Lower lobe of right lung (tissue), 2 donors: ENCODE results near the gene PRRT1B. TPM values are rescaled to one million over a fixed set of nuclear protein-coding genes. Genes with fewer than 3 reads are reported as not detected.

ENCODE experiments used
- ATAC-seq, 2 donors: fragments of 200-7000 bp; cut with Tn5 transposase; one replicate each; pipeline ENCODE4 v1.9.1; 2020 to 2022; ENCODE audit warnings: mild to moderate bottlenecking in 2 of 2, moderate library complexity in 2 of 2
- DNase-seq: peaks from one replicate; pipeline ENCODE4 v3.0.0-alpha.2; 2020
- H3K27ac ChIP-seq: fragments of 200-600 bp; one replicate; pipeline ENCODE4 v1.8.0; 2022
- H3K27me3 ChIP-seq: fragments of 200-600 bp; one replicate; pipeline ENCODE4 v1.8.0; 2022; ENCODE audit warnings: low read depth
- H3K36me3 ChIP-seq: fragments of 200-600 bp; one replicate; pipeline ENCODE4 v1.8.0; 2022; ENCODE audit warnings: mild to moderate bottlenecking
- H3K4me1 ChIP-seq: fragments of 200-600 bp; one replicate; pipeline ENCODE4 v1.8.0; 2022
- H3K4me3 ChIP-seq: fragments of 200-600 bp; one replicate; pipeline ENCODE4 v1.8.0; 2022; ENCODE audit warnings: mild to moderate bottlenecking
- H3K9me3 ChIP-seq: fragments of 200-600 bp; one replicate; pipeline ENCODE4 v1.8.0; 2022
- intact Hi-C: fragments of 100-400 bp; cut with DNase I; formaldehyde crosslinking; loops from one replicate; pipeline ENCODE4 v1.11.0; 2022
- total RNA-seq: library from RNA; stranded (reverse); fragmentation: NEBNext Ultra II Directional; extraction: Animal tissue kit (Norgen Biotek cat#: 25700); gene quantifications from one replicate; pipeline ENCODE4 v1.2.1, GENCODE V29; 2021
- TF ChIP-seq, protein P1 (sequence below): fragments of 200-600 bp; IDR thresholded peaks from one replicate; pipeline ENCODE4 v1.8.0; 2022; ENCODE audit warnings: antibody characterized with exemption, mild to moderate bottlenecking
- donor health status: DM: no; HTN: yes; CAD: no; lungs with severe emphysema.

The PRRT1B gene
- total RNA-seq, 1 donor from 2014 or later: 6.3 TPM

DNA sequence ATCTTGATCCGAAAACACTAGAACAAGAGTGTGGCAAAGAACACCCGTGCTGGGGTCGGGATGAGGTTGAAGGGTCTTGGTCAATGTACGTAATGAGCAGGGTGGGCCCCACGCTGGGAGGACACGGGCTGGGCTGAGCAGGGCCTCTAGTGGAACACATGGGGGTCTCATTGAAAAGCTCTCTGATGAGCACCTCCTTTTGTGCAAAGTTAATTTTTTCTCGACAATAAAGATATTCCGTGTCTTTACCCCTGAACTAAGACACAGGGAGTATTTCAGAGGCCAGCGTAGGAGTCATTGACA, 22.3 kb upstream of the PRRT1B start:
- H3K4me3 ChIP-seq: no peak overlapping the region
- DNase-seq: no peak
- no peaks in the 10 kb centered on the region for H3K4me1 ChIP-seq
- no peaks in the 10 kb centered on the region for H3K9me3 ChIP-seq
- H3K27me3 ChIP-seq: no peaks in the 10 kb centered on the region
- intact Hi-C loops: no loop called here
- H3K27ac ChIP-seq: no peak overlapping the region
- TF ChIP-seq, protein P1, sequence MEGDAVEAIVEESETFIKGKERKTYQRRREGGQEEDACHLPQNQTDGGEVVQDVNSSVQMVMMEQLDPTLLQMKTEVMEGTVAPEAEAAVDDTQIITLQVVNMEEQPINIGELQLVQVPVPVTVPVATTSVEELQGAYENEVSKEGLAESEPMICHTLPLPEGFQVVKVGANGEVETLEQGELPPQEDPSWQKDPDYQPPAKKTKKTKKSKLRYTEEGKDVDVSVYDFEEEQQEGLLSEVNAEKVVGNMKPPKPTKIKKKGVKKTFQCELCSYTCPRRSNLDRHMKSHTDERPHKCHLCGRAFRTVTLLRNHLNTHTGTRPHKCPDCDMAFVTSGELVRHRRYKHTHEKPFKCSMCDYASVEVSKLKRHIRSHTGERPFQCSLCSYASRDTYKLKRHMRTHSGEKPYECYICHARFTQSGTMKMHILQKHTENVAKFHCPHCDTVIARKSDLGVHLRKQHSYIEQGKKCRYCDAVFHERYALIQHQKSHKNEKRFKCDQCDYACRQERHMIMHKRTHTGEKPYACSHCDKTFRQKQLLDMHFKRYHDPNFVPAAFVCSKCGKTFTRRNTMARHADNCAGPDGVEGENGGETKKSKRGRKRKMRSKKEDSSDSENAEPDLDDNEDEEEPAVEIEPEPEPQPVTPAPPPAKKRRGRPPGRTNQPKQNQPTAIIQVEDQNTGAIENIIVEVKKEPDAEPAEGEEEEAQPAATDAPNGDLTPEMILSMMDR: no peak
- no peak for ATAC-seq
- H3K36me3 ChIP-seq: peaks cover 100% of the 10 kb centered on the region

DNA sequence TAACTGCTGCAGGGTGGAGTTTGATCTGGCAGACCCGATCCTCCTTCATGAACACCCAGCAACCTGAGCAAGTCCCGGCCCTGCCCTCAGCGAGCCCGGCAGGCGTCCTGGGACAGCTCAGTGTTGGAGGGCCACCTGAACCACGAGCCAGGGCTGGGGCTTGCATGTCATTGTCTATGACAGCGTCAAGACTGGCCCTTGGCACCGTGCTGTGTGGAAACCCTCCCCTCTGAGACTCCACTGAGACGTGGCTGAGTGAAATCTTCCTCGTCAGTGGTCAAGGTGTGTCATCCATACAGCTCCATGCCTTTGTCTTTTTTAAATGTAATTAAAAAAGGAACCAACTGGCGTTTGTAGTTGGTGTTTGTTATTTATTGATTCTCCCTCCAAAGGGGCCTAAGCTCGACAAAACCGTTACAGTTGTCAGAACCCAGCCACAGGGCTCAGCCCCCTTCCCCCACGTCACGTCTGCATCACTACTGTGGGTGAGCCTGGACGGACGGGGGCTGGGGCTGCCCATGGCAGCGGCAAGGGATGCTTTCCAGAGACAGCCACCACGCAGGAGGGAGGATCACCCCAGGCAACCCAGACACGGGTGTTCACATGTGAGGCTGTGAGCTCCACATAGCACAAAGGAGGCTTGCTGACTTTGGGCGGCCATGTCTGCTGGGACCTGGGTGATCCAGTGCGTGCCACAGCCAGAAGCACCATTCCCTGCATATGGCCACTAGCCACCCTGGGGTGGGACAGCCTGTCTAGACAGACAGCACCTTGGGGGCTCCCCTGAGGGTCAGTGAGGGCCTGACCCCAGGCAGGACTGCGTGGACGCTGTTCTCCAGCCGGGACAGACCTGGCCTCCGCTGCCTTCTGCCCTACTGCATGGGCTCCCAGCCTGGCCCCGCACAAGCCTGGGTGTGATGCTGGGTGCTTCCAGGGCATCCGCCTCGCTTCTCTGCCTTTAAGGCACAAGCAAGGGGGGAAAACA, 21.6 kb upstream of the PRRT1B start:
- H3K9me3 ChIP-seq: no peaks in the 10 kb centered on the region
- H3K36me3 ChIP-seq: peaks cover 100% of the 10 kb centered on the region
- no peak overlapping the region for H3K27ac ChIP-seq
- no peaks in the 10 kb centered on the region for H3K27me3 ChIP-seq
- TF ChIP-seq, protein P1: no peak
- no peak for DNase-seq
- intact Hi-C loops: no loop called here
- H3K4me1 ChIP-seq: no peaks in the 10 kb centered on the region
- ATAC-seq: no peak
- H3K4me3 ChIP-seq: no peak overlapping the region

DNA sequence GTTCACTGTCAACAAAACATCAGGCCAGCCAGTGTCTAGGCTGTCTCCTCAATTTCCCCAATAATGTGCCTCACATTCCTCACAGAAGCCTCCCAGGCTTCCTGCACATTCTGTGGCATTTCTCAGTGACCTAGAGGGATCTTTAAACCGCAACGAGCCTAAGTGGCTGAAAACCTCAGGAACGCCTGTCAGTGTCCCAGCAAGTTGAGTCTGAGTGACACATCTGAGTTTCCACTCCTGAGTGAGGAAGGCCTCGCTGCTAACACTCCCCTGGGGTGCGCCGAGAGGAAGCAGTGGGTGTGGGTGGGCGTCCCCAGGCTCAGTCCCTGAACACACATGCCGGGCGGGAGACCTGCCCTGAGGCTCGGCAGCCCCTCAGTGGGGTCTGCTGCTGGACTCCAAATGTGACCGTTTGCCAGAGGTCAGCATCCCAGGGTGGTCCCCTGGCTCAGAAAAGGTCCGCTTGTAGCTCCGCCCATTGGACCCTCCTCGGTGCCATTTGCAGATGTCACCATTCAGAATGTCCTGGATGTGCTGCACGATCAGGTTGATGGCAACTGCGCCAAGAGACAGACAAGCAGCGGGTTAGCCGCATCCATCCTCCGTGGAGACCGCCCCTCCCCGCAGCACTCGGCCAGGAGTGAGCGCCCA, 20.5 kb upstream of the PRRT1B start:
- no peak overlapping the region for H3K27ac ChIP-seq
- ATAC-seq: no peak

DNA sequence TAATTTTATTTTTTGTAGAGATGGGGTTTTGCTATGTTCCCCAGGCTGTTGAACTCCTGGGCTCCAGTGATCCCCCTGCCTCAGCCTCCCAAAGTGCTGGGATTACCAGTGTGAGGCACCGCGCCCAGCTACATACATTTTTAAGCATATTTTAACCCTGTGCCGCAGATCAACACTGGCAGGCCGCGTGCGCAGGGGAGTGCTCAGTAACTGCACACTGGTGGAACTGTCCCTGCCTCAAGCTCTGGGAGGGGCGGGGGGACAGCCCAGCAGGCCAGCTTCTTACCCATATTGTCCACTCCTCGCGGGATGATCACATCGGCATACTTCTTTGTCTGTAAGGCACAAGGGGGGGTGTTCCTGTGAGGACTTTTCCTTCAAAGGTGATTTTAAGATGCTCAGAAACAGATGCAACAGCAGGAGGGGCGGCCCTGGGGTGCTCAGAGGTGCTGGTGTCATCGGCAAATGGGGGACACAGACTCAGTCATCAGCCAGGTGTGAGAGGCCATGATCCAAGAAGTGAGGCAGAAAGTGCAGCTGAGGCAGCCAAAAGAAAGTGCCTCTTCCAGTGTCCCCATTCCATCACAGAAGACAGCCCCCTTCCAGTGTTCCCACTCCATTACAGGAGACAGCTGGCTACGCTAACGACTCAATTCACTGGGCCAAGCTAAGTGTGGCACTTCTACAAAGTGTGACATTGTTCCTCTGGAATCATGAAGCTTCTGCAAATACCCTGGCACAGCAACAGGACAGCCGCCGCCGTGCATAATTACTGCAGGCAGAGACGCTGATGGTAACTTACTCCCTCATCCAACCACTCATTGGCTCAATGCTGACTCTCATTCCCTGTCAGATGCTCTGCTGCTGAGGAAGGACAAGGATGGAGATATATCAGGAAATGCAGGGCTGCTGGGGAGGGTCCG, 19.4 kb upstream of the PRRT1B start:
- Histone ChIP-seq H3K4me3 (no peak overlapping the region), H3K27me3 (no peaks in the 10 kb centered on the region), H3K9me3 (no peaks in the 10 kb centered on the region), H3K27ac (no peak overlapping the region), H3K4me1 (peaks cover 11% of the 10 kb centered on the region), H3K36me3 (peaks cover 91% of the 10 kb centered on the region)
- TF ChIP-seq, protein P1: no peak
- intact Hi-C loops: no loop called here
- ATAC-seq (no peak), DNase-seq (no peak)

More for the DNA sequence above, 20.5 kb upstream of the PRRT1B start:
- no peaks in the 10 kb centered on the region for H3K9me3 ChIP-seq
- DNase-seq: no peak
- TF ChIP-seq, protein P1: no peak
- H3K4me3 ChIP-seq: no peak overlapping the region
- peaks cover 3% of the 10 kb centered on the region for H3K4me1 ChIP-seq
- peaks cover 100% of the 10 kb centered on the region for H3K36me3 ChIP-seq
- intact Hi-C loops: no loop called here
- no peaks in the 10 kb centered on the region for H3K27me3 ChIP-seq

DNA sequence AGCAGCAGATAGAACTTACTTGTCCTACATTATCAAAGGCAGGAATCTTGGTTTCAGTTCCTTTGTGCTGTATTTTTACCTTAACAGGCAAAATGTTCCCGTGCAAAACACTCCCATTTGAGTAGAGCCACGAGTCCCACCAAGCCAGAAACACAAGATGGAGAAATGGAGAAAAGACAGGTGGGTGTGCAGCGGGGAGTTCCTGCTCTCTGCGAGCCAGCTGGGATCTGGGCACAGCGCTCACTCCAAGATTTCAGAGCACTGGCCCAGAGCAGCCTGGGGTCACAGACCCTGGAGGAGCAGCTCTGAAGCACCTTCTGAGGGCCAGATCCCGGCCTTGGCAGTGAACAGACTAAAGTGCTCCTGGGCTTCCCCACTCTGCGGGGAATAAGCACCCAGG, 17.1 kb upstream of the PRRT1B start:
- no peak overlapping the region for H3K27ac ChIP-seq
- H3K4me3 ChIP-seq: no peak overlapping the region
- H3K4me1 ChIP-seq: peaks cover 16% of the 10 kb centered on the region
- H3K9me3 ChIP-seq: no peaks in the 10 kb centered on the region
- H3K36me3 ChIP-seq: peaks cover 68% of the 10 kb centered on the region
- DNase-seq (no peak), ATAC-seq (no peak)
- H3K27me3 ChIP-seq: no peaks in the 10 kb centered on the region
- intact Hi-C loops: no loop called here
- TF ChIP-seq, protein P1: no peak
